Activated naive CD8-positive, alpha-beta T cell treated with anti-CD3 and anti-CD28 coated beads for 36 hours (primary cell): ENCODE results near the gene ORM1. TPM values are rescaled to one million over a fixed set of nuclear protein-coding genes. Genes with fewer than 3 reads are reported as not detected.
A peak's percentile ranks its signal among the peaks of the same experiment; 100 is the strongest.

Experiments
- DNase-seq: peaks from one replicate; pipeline ENCODE4 v3.0.0; 2021
- H3K27ac Mint-ChIP-seq: one replicate; pipeline ENCODE4 v1.8.0; 2022; ENCODE audit warnings: mild to moderate bottlenecking, moderate library complexity, mixed read lengths
- H3K27me3 Mint-ChIP-seq: one replicate; pipeline ENCODE4 v1.8.0; 2022; ENCODE audit warnings: mild to moderate bottlenecking, mixed read lengths
- H3K36me3 Mint-ChIP-seq: one replicate; pipeline ENCODE4 v1.8.0; 2021; ENCODE audit warnings: mild to moderate bottlenecking, mixed read lengths
- H3K4me1 Mint-ChIP-seq: one replicate; pipeline ENCODE4 v1.8.0; 2021; ENCODE audit warnings: mixed read lengths
- H3K4me3 Mint-ChIP-seq: one replicate; pipeline ENCODE4 v1.8.0; 2022; ENCODE audit warnings: mild to moderate bottlenecking, moderate library complexity, mixed read lengths
- H3K9me3 Mint-ChIP-seq: one replicate; pipeline ENCODE4 v1.8.0; 2022; ENCODE audit warnings: mixed read lengths
- total RNA-seq, 2 experiments: library from RNA; stranded (reverse); gene quantifications; one replicate each; pipeline ENCODE4 v1.2.3, GENCODE V29; 2021

The ORM1 gene
- total RNA-seq, 2 experiments from 2014 or later = not detected

- Mint-ChIP-seq H3K9me3 (peaks cover 3% of the 10 kb centered on the region), H3K36me3 (peaks cover 77% of the 10 kb centered on the region), H3K27me3 (no peaks in the 10 kb centered on the region), H3K27ac (peak overlapping the region; percentile 93), H3K4me1 (peaks cover 78% of the 10 kb centered on the region), H3K4me3 (peak overlapping the region; percentile 51)
- DNase-seq = peak; percentile 44
Observed at GRCh38 chr9:114366334-114367128, 43.6 kb downstream of the ORM1 start.

DNA sequence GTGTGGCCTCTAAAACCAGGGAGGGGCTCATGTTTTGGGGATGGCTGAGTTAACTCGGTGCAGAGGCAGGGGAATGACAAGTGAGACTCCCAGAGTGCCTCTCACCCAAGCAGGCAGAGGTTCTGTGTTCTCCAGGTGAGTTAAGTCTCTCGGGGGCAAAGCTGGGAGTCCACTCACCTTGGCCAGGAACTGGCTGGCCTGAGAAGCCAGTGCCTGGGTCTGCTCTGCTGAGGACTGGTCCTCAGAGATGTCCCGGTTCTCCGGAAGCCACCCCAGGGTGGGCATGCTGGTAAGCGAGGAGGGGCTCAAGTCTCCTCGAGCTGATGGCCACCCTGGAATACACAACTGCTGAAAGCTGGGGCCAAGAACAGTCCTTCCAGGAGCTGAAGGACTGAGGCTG lies 44.5 kb downstream of the ORM1 start:
- peak overlapping the region; percentile 93 for H3K27ac Mint-ChIP-seq
- H3K36me3 Mint-ChIP-seq = peaks cover 80% of the 10 kb centered on the region
- H3K9me3 Mint-ChIP-seq = peaks cover 3% of the 10 kb centered on the region
- H3K27me3 Mint-ChIP-seq = no peaks in the 10 kb centered on the region
- H3K4me3 Mint-ChIP-seq = peak overlapping the region; percentile 51
- H3K4me1 Mint-ChIP-seq = peaks cover 83% of the 10 kb centered on the region
- DNase-seq = no peak

GRCh38 chr9:114367772-114368569 lies 45.1 kb downstream of the ORM1 start:
- DNase-seq = no peak
- no peaks in the 10 kb centered on the region for H3K27me3 Mint-ChIP-seq
- H3K4me1 Mint-ChIP-seq = peaks cover 83% of the 10 kb centered on the region
- H3K4me3 Mint-ChIP-seq = peak overlapping the region; percentile 7
- H3K9me3 Mint-ChIP-seq = peaks cover 3% of the 10 kb centered on the region
- peaks cover 77% of the 10 kb centered on the region for H3K36me3 Mint-ChIP-seq
- peak overlapping the region; percentile 93 for H3K27ac Mint-ChIP-seq

DNA sequence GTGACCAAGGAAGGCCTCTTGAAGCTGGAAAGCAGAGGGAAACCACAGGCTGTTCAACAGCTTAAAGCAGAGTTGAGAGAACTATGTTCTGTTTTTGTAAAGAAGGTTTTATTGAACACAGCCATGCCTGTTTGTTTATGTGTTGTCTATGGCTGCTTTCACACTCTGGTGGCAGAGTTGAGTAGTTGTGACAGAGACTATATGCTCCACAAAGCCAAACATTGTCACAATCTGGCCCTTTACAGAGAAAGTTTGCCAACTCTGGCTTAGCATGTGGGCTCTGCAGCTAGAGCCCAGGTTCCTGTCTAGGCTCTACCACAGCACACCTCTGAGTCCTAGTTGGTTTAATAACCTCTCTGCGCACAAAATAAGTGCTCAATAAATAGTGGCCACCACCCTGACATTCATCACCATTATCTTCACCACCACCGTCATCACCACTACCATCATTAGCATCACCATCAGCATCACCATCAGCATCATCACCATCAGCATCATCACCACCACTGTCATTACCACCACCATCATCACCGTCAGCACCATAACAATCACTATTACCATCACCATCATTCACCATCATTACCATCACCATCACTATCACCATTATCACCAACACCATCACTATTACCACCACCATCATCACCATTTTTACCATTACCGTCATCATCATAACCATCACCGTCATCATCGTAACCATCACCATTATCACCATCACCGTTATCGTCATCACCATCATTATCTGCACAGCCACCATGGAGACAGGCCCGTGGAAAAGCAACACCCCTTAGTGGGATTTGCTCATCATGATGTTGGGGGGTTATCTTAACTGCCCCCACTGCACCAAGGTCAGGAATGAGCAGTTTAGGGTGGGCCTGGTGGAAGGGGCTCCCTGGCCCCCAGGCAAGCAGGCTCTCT lies 46.6 kb downstream of the ORM1 start:
- no peak for DNase-seq
- peak overlapping the region; percentile 68 for H3K27ac Mint-ChIP-seq
- H3K4me3 Mint-ChIP-seq = no peak overlapping the region
- H3K36me3 Mint-ChIP-seq = peaks cover 77% of the 10 kb centered on the region
- peaks cover 3% of the 10 kb centered on the region for H3K9me3 Mint-ChIP-seq
- no peaks in the 10 kb centered on the region for H3K27me3 Mint-ChIP-seq
- peaks cover 82% of the 10 kb centered on the region for H3K4me1 Mint-ChIP-seq

DNA sequence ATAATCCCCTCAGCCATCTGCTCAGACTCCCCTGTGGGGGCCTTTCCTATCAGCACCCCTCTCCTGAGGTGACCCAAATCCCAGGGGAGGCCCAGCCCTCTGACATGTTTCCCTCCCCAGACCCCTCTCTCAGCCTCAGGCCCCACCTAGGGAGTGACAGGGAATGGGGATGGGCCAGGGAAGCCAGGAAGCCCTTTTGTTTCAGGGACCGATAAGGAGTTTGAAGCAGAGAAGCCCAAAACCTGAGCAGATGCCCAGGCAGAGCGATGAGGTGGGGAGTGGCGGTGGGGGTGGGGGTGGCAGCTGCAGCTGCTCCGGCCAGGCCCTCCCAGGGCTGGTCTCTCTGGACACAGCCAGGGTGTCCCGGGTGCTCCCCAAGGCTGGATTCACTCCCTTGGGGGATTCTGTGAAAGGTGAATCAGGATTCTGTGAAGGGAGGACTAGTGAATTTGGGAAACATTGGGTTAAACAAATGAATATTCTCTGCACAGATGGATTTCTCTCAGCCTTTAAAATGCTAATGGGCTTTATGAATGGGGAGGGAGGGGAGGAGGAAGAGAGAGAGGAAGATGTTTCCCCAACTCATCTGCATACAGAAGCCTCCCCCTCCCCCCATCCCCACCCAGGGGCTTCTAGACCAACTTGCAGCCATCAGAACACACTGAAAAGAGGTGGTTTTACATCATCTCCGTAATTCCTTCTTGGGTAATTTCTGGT lies 47.5 kb downstream of the ORM1 start:
- Mint-ChIP-seq H3K4me3 (no peak overlapping the region), H3K9me3 (peaks cover 3% of the 10 kb centered on the region), H3K36me3 (peaks cover 75% of the 10 kb centered on the region), H3K27me3 (no peaks in the 10 kb centered on the region), H3K4me1 (peaks cover 83% of the 10 kb centered on the region), H3K27ac (peak overlapping the region; percentile 84)
- DNase-seq = no peak

DNA sequence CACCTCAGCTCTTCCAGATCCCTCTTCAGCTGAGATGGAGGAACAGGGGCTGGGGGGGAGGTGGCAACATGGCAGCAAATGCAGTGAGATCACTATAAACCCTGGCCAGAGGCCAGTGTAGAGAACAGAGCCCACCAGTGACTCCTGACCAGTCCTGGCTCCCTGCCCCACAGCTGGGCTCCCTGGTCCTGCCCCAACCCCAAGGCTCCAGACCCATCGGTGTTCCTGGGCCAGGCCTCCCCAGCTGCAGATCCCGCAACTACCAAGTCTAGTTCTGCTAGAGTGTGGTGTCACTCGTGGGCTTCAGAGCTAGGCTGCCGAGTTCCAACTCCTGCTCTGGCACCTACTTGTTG lies 48.0 kb downstream of the ORM1 start:
- no peaks in the 10 kb centered on the region for H3K27me3 Mint-ChIP-seq
- peaks cover 3% of the 10 kb centered on the region for H3K9me3 Mint-ChIP-seq
- H3K4me1 Mint-ChIP-seq = peaks cover 82% of the 10 kb centered on the region
- peak overlapping the region; percentile 84 for H3K27ac Mint-ChIP-seq
- no peak overlapping the region for H3K4me3 Mint-ChIP-seq
- peaks cover 74% of the 10 kb centered on the region for H3K36me3 Mint-ChIP-seq
- no peak for DNase-seq

- Mint-ChIP-seq H3K36me3 (peaks cover 71% of the 10 kb centered on the region), H3K4me3 (peak overlapping the region; percentile 65), H3K4me1 (peaks cover 78% of the 10 kb centered on the region), H3K27me3 (no peaks in the 10 kb centered on the region), H3K27ac (peak overlapping the region; percentile 84), H3K9me3 (peaks cover 3% of the 10 kb centered on the region)
- DNase-seq = no peak
Observed at GRCh38 chr9:114371343-114371944, 48.5 kb downstream of the ORM1 start.

- Mint-ChIP-seq H3K27ac (peak overlapping the region; percentile 84), H3K4me3 (peak overlapping the region; percentile 67), H3K9me3 (peaks cover 3% of the 10 kb centered on the region), H3K4me1 (peaks cover 77% of the 10 kb centered on the region), H3K27me3 (no peaks in the 10 kb centered on the region), H3K36me3 (peaks cover 73% of the 10 kb centered on the region)
- peak; percentile 35 for DNase-seq
Observed at GRCh38 chr9:114371973-114372917, 49.3 kb downstream of the ORM1 start.

DNA sequence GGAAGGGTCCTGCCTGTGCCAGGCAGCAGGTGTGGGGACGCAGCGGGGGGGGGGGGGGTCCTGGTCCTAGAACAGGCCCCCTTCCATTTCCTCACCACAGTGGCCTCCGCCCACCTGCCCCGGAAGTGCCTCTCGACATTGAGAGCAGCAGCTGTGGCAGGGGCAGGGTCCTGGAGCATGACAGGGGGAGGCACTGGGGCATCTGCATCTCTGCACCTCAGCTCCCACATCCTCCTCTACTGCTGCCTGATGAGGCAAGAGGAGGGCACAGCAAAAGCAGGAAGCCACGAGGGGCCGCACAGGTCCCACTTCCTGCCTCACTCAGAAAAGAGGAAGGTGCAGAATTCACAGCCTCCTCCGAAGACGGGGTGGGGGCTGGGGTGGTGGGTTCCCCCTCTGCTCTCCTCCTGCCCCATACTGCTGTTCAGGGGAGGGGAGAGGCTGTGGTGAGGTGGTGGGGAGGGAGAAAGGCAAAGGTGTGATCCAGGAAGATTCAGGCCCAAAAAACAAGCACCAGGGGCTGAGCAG lies 50.1 kb downstream of the ORM1 start:
- Mint-ChIP-seq H3K4me3 (peak overlapping the region; percentile 67), H3K4me1 (peaks cover 76% of the 10 kb centered on the region), H3K27me3 (no peaks in the 10 kb centered on the region), H3K27ac (peak overlapping the region; percentile 84), H3K36me3 (peaks cover 73% of the 10 kb centered on the region), H3K9me3 (peaks cover 3% of the 10 kb centered on the region)
- peak; percentile 85 for DNase-seq

DNA sequence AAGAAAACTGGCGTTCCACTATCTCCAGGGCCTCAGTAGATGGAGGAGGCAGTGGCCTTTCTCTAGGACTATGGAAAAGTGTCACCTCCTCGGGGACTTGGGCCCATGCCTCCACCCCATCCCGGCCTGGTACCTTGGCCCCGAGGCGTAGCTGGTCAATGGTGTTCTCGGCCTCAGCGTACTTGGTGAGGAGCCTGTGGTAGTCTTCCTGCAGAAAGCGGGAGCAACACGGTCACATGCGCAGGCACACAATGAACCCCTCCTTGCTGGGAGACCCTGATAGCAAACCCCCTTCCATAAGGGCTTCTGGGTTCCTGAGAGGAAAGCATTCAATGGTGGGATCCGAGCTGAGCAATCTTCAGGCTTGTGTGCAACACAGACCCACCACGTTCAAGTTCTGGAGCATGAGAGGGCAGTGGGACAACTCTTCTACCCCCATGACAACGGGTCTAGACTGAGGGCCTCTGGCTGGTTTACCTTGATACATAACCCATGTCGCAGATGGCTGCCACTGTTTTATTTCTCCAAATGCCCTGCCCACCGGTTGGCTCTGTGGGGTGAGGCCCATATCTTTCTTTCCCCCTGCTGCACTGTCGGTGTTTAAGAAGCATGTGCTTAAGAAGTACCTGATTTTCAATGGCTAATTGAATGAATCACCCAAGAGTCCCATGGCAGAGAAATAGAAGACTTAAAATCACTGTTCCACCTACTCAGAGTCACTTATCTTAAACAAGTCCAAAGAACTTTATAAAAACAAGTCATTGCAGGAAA lies 51.2 kb downstream of the ORM1 start:
- Mint-ChIP-seq H3K4me1 (peaks cover 80% of the 10 kb centered on the region), H3K9me3 (peaks cover 3% of the 10 kb centered on the region), H3K4me3 (peak overlapping the region; percentile 38), H3K27ac (peak overlapping the region; percentile 84), H3K27me3 (no peaks in the 10 kb centered on the region), H3K36me3 (peaks cover 78% of the 10 kb centered on the region)
- DNase-seq = no peak

DNA sequence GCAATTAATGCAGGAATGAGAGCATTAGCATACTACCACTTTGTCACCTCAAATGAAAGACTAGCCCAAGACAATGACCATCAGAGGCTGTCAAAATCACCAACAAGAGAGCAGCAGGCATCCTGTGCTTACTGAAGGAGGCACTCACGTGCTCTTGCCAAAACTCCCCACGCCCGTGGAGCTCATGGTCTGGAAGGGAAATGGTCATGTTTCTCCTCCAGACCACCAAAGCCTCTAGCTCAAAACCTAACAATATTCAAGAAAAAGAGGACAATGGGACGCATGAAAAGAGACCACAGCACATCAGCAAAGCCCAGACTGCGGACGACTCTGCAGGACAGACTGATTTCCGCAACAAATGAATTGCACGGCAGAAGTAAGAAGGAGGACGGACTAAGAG lies 52.0 kb downstream of the ORM1 start:
- no peak for DNase-seq
- H3K9me3 Mint-ChIP-seq = no peaks in the 10 kb centered on the region
- peak overlapping the region; percentile 84 for H3K27ac Mint-ChIP-seq
- H3K4me1 Mint-ChIP-seq = peaks cover 81% of the 10 kb centered on the region
- peak overlapping the region; percentile 4 for H3K4me3 Mint-ChIP-seq
- peaks cover 77% of the 10 kb centered on the region for H3K36me3 Mint-ChIP-seq
- H3K27me3 Mint-ChIP-seq = no peaks in the 10 kb centered on the region

GRCh38 chr9:114375386-114376175 lies 52.7 kb downstream of the ORM1 start:
- H3K4me3 Mint-ChIP-seq = peak overlapping the region; percentile 40
- H3K27me3 Mint-ChIP-seq = no peaks in the 10 kb centered on the region
- H3K27ac Mint-ChIP-seq = peak overlapping the region; percentile 84
- H3K36me3 Mint-ChIP-seq = peaks cover 79% of the 10 kb centered on the region
- no peak for DNase-seq
- peaks cover 83% of the 10 kb centered on the region for H3K4me1 Mint-ChIP-seq
- H3K9me3 Mint-ChIP-seq = no peaks in the 10 kb centered on the region
